NCI-H1048 (cell line): ENCODE data around the gene PODXL2.

ENCODE experiments used
- DNase-seq: peaks from one replicate; lab custom pipeline; 2025; lab: John Stamatoyannopoulos, UW

The PODXL2 gene

DNA sequence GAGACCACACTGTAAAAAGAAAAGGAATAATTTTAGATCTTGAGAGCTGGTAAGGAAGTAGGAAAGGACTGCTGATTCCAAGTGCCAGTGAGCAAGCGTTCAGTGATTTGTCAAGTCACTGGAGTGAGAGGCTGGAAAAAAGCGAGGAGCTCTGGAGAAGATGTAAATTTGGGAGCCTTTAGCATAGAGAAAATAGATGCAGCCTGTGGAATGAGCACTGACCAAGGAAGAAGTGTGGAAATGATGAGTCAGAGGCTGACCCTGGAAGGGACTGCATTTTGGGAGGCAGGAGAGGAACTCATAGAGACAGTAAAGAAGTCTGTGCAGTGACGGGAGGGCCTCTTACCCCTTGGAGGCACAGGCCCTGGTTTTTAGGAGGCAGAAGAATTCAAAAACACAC is 26.7 kb downstream of the PODXL2 start:
- no peak for DNase-seq

GRCh38 chr3:127656906-127657305 is 27.9 kb downstream of the PODXL2 start:
- DNase-seq: no peak

- DNase-seq: no peak
Observed at GRCh38 chr3:127658234-127658633, 29.2 kb downstream of the PODXL2 start.

DNA sequence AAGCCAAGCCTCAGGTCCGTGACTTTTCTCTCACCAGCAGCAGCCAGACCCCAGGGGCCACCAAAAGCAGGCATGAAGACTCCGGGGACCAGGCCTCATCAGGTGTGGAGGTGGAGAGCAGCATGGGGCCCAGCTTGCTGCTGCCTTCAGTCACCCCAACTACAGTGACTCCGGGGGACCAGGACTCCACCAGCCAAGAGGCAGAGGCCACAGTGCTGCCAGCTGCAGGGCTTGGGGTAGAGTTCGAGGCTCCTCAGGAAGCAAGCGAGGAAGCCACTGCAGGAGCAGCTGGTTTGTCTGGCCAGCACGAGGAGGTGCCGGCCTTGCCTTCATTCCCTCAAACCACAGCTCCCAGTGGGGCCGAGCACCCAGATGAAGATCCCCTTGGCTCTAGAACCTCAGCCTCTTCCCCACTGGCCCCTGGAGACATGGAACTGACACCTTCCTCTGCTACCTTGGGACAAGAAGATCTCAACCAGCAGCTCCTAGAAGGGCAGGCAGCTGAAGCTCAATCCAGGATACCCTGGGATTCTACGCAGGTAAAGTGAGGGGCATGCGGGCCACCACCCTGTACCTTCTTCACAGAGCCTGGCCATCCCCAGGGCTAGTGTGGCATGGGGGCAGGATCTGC is 31.8 kb downstream of the PODXL2 start:
- DNase-seq: no peak

GRCh38 chr3:127661600-127661999 is 32.6 kb downstream of the PODXL2 start:
- no peak for DNase-seq

DNA sequence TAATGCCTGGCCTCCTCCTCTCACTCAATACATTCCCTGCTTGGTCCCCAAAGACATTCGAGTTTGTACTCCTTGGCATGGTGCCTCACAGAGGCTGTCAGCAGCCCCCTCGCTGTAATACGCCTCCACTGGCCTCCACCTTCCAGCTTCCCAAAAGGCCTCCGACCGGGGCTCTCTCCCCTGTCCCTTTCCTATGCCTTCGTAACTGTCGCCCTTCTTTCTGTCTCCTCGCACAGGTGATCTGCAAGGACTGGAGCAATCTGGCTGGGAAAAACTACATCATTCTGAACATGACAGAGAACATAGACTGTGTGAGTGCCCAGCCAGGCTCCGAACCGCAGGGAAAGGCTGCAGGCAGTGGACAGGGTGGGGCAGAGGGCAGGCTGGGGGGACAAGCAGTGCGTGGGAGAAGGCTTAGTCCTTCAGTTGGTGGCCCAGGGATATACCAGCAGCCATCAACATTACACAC is 33.0 kb downstream of the PODXL2 start:
- DNase-seq: no peak

GRCh38 chr3:127663151-127663550 is 34.2 kb downstream of the PODXL2 start:
- DNase-seq: no peak

- no peak for DNase-seq
Observed at GRCh38 chr3:127665165-127665564, 36.2 kb downstream of the PODXL2 start.

DNA sequence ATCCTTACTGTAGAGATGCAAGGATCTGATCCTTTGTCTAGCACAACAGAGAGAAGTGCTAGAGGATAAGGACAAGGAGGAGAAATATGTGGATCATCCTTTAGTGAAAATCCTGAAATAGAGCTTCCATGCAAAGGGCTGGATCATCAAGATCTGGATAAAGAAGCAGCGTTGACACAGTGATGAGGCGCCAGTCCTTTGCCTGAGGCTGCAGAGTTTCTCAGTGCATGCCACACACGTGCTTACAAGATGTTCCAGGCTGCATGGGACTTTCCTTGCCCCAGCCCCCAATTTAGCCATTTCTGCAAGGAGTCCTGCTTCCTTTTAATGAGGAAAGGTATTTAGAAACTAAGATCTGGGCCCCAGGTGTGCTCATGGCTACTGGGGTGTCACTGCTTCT is 36.6 kb downstream of the PODXL2 start:
- DNase-seq: no peak

- DNase-seq: no peak
Observed at GRCh38 chr3:127666676-127667075, 37.7 kb downstream of the PODXL2 start.

- DNase-seq: no peak
Observed at GRCh38 chr3:127667119-127667681, 38.2 kb downstream of the PODXL2 start.

GRCh38 chr3:127668906-127669305 is 39.9 kb downstream of the PODXL2 start:
- no peak for DNase-seq

DNA sequence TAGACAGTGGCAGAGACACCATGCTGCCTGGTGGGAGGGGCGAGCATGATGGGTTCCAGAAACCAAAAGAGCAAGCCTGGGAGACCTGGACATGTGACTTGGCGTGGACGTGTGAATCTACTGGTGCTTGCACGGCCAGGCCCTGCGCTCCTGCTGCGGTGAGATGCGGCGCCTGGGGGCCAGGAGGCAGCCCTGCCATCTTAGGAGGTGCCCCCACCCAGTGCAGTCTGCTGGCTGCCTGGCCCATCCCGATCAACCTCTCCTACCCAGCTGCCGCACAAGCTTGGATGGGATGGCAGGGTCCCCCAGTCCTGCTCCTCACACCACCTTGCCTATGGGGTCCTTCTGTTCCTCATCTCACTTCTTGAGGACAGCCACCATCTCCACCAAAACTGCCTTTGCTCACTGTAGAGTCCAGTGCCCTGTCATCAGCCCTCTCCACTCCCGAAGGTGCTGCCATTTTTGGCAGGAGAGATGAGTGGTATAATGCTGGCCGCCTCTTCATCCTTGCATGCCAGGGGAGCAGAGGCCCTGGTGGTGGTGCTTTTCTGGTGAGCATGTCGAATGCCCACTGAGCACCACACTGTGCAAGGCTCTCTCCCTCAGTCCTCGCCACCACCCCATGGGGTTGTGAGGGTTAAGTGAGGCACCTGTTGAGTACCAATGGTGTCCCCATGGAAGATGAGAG is 40.7 kb downstream of the PODXL2 start:
- no peak for DNase-seq

- no peak for DNase-seq
Observed at GRCh38 chr3:127670229-127670559, 41.2 kb downstream of the PODXL2 start.

DNA sequence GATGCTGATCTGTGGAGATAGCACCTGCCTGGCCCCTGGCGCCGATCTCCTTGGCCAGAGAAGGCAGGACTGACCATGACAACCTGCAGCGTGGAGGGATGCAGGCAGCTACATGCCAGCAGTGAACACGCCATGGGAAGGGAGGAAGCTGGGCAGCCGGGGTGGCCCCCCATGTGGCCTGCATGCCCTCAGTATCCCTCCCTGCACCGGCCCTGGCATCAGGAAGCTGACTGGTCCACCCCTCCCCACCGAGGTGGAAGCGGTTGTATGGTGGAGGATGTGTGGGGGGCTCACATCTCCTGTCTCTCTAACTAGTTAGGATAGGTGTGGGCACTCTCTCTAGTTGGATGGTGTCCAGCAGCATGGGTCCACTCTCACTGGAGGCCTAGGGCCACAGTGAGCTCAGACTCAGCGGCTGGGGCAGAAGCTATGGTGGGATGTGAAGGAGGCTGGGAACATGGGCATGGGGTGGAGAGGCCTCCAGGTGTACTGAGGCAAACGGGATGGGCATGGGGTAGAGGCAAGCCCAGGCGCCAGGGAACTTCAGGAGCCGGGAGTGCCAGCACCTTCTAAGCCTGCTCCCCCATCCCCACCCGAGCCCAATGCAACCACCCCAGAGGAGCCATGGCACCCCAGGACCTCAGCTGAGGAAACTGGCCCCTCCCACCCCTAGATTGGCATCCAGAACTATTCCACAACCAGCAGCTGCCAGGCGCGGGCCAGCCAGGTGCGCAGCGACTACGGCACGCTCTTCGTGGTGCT is 42.0 kb downstream of the PODXL2 start:
- no peak for DNase-seq

GRCh38 chr3:127671523-127672428 is 42.8 kb downstream of the PODXL2 start:
- DNase-seq: no peak

DNA sequence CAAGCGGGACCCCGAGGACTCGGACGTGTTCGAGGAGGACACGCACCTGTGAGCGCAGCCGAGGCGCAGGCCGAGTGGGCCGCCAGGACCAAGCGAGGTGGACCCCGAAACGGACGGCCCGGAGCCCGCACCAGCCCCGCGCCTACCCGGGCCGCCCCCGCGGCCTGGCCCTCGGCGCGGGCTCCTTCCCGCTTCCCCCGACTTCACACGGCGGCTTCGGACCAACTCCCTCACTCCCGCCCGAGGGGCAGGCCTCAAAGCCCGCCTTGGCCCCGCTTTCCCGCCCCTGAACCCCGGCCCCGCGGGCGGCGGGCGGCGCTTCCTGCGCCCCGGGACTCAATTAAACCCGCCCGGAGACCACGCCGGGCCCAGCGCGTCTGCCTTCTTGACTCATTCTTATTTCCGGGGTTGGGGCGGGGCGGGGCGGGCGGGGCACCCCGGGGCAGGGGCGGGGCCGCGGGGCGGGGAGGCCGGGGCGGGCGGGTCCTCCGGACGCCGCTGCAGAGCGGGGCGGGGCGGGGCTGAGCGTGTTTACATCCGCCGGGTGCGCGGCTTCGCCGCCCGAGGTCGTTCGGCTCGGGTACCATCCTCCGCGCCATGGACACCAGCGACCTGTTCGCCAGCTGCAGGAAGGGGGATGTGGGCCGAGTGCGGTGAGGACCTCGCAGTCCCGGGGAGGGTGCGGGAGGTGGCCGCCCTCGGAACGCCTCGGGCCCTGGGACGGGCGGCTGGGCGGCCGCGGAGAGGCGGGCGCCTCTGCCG is 43.6 kb downstream of the PODXL2 start, which contains the start of gene ABTB1:
Gene ABTB1 (plus strand): TSS at position 524 of the 762 bp plus-strand sequence. CDS start 74 bp downstream, at position 598.
- peak; percentile 52 for DNase-seq

DNA sequence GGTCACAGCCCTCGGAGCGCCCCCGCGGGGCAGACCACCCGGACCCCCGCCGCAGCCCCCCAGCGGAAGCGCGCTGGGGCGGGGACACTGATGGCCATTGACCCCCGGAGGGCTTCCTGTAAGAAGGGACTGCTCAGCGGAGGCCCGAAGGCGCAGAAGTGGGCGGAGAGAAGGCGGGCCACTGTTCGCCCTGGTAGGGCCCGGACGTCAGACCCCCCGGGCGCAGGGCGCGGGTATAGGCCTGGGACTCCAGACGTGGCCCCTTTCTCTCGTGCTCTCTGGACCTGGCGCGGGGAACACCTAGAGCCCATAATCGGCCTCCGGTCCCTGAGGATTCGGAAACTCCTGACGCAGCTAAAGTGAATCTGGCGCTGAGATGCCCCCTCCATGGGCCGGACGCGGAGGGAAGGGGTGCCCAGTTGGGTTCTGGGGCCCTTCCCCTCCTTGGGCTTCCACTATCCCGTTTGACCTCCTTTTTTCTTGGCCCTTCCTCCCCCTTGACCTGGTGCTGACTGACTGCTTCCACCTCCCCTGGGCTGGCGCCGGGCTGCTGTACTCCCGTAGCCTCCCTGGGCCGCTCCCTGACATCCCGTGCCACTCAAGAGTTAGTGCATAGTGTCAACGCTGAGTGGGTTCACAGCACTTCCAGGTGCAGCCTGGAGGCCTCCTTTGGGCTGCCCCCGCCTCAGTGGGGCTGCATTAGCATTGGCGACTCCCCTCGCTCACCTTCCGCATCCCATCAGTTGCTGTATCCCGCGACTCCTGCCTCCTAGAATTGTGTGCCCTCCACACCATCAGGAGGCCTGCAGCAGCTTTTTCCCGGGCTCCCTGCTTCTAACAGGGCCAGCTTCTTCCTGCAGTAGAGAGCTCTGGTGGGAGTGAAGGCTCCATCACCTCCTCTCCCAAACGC is 44.5 kb downstream of the PODXL2 start:
- no peak for DNase-seq

DNA sequence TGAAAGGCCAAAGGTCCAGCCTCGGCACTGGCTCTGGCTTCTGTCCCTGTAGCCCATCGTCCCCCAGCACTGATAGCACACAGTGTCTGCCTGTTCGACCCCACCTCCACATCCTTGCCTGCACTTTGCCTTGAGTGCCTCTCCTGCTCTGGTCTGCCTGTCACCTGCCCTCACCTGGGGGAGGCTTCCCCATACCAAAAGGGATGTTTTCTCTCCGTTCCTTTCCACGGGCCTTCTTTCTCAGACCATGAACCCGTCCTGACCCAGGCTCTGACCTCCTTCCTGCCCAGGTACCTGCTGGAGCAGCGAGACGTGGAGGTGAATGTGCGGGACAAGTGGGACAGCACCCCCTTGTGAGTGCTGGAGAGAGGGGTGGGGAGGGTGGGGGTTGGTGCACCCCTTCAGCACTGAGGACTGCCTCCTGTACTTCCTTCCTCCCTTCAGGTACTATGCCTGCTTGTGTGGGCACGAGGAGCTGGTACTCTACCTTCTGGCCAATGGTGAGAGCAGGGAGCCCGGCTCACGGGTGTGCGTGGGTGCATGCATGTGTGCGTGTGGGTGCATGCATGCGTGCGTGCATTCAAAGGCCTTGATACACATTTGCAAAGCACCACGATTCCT is 45.2 kb downstream of the PODXL2 start:
- no peak for DNase-seq
